Measurements from ENCODE around the gene STIM2.

STIM2 gene

GRCh38 chr4:26942871-26943270 is 82.2 kb downstream of the STIM2 start:
- no peaks in the 10 kb centered on the region for H3K36me3 ChIP-seq (ENCODE audit: insufficient read depth, low read length)
- H3K27ac ChIP-seq (ENCODE audit: low read depth, low read length) = no peak overlapping the region
- no peaks in the 10 kb centered on the region for H3K27me3 ChIP-seq (ENCODE audit: control insufficient read depth in 1 of 2, insufficient read depth in 2 of 2, low read length in 2 of 2)
- H3K4me3 ChIP-seq (ENCODE audit: low read depth in 1 of 2, low read length in 2 of 2) = no peak overlapping the region
- no peaks in the 10 kb centered on the region for H3K4me1 ChIP-seq (ENCODE audit: insufficient read depth, low read length)
- H3K9me3 ChIP-seq (ENCODE audit: low read length) = no peaks in the 10 kb centered on the region
- H3K9ac ChIP-seq (ENCODE audit: low read length) = no peak overlapping the region

GRCh38 chr4:26943391-26943790 is 82.8 kb downstream of the STIM2 start:
- H3K27me3 ChIP-seq (ENCODE audit: control insufficient read depth in 1 of 2, insufficient read depth in 2 of 2, low read length in 2 of 2) = no peaks in the 10 kb centered on the region
- no peaks in the 10 kb centered on the region for H3K4me1 ChIP-seq (ENCODE audit: insufficient read depth, low read length)
- H3K9ac ChIP-seq (ENCODE audit: low read length) = no peak overlapping the region
- H3K9me3 ChIP-seq (ENCODE audit: low read length) = no peaks in the 10 kb centered on the region
- no peak overlapping the region for H3K4me3 ChIP-seq (ENCODE audit: low read depth in 1 of 2, low read length in 2 of 2)
- no peak overlapping the region for H3K27ac ChIP-seq (ENCODE audit: low read depth, low read length)
- H3K36me3 ChIP-seq (ENCODE audit: insufficient read depth, low read length) = no peaks in the 10 kb centered on the region

- H3K4me1 ChIP-seq (ENCODE audit: insufficient read depth, low read length) = no peaks in the 10 kb centered on the region
- H3K27ac ChIP-seq (ENCODE audit: low read depth, low read length) = no peak overlapping the region
- H3K27me3 ChIP-seq (ENCODE audit: control insufficient read depth in 1 of 2, insufficient read depth in 2 of 2, low read length in 2 of 2) = no peaks in the 10 kb centered on the region
- no peak overlapping the region for H3K4me3 ChIP-seq (ENCODE audit: low read depth in 1 of 2, low read length in 2 of 2)
- no peaks in the 10 kb centered on the region for H3K9me3 ChIP-seq (ENCODE audit: low read length)
- H3K9ac ChIP-seq (ENCODE audit: low read length) = no peak overlapping the region
- no peaks in the 10 kb centered on the region for H3K36me3 ChIP-seq (ENCODE audit: insufficient read depth, low read length)
Measured at GRCh38 chr4:26945794-26946193, 85.2 kb downstream of the STIM2 start.

- H3K4me3 ChIP-seq (ENCODE audit: low read depth in 1 of 2, low read length in 2 of 2) = no peak overlapping the region
- no peak overlapping the region for H3K27ac ChIP-seq (ENCODE audit: low read depth, low read length)
- H3K4me1 ChIP-seq (ENCODE audit: insufficient read depth, low read length) = no peaks in the 10 kb centered on the region
- no peak overlapping the region for H3K9ac ChIP-seq (ENCODE audit: low read length)
- no peaks in the 10 kb centered on the region for H3K27me3 ChIP-seq (ENCODE audit: control insufficient read depth in 1 of 2, insufficient read depth in 2 of 2, low read length in 2 of 2)
- H3K36me3 ChIP-seq (ENCODE audit: insufficient read depth, low read length) = no peaks in the 10 kb centered on the region
- no peaks in the 10 kb centered on the region for H3K9me3 ChIP-seq (ENCODE audit: low read length)
Measured at GRCh38 chr4:26947318-26947717, 86.7 kb downstream of the STIM2 start.

GRCh38 chr4:26950446-26950845 is 89.8 kb downstream of the STIM2 start:
- Histone ChIP-seq H3K9me3 (ENCODE audit: low read length) (no peaks in the 10 kb centered on the region), H3K9ac (ENCODE audit: low read length) (no peak overlapping the region)

GRCh38 chr4:26952891-26953290 is 92.2 kb downstream of the STIM2 start:
- no peaks in the 10 kb centered on the region for H3K36me3 ChIP-seq (ENCODE audit: insufficient read depth, low read length)
- no peaks in the 10 kb centered on the region for H3K27me3 ChIP-seq (ENCODE audit: control insufficient read depth in 1 of 2, insufficient read depth in 2 of 2, low read length in 2 of 2)
- no peaks in the 10 kb centered on the region for H3K9me3 ChIP-seq (ENCODE audit: low read length)
- no peak overlapping the region for H3K9ac ChIP-seq (ENCODE audit: low read length)
- H3K27ac ChIP-seq (ENCODE audit: low read depth, low read length) = no peak overlapping the region
- no peaks in the 10 kb centered on the region for H3K4me1 ChIP-seq (ENCODE audit: insufficient read depth, low read length)
- no peak overlapping the region for H3K4me3 ChIP-seq (ENCODE audit: low read depth in 1 of 2, low read length in 2 of 2)

More at GRCh38 chr4:26950446-26950845, 89.8 kb downstream of the STIM2 start:
- no peak overlapping the region for H3K27ac ChIP-seq (ENCODE audit: low read depth, low read length)
- no peaks in the 10 kb centered on the region for H3K36me3 ChIP-seq (ENCODE audit: insufficient read depth, low read length)
- no peaks in the 10 kb centered on the region for H3K4me1 ChIP-seq (ENCODE audit: insufficient read depth, low read length)
- no peaks in the 10 kb centered on the region for H3K27me3 ChIP-seq (ENCODE audit: control insufficient read depth in 1 of 2, insufficient read depth in 2 of 2, low read length in 2 of 2)
- no peak overlapping the region for H3K4me3 ChIP-seq (ENCODE audit: low read depth in 1 of 2, low read length in 2 of 2)

- no peaks in the 10 kb centered on the region for H3K9me3 ChIP-seq (ENCODE audit: low read length)
- no peaks in the 10 kb centered on the region for H3K4me1 ChIP-seq (ENCODE audit: insufficient read depth, low read length)
- H3K9ac ChIP-seq (ENCODE audit: low read length) = no peak overlapping the region
- no peak overlapping the region for H3K27ac ChIP-seq (ENCODE audit: low read depth, low read length)
- H3K27me3 ChIP-seq (ENCODE audit: control insufficient read depth in 1 of 2, insufficient read depth in 2 of 2, low read length in 2 of 2) = no peaks in the 10 kb centered on the region
- no peak overlapping the region for H3K4me3 ChIP-seq (ENCODE audit: low read depth in 1 of 2, low read length in 2 of 2)
- no peaks in the 10 kb centered on the region for H3K36me3 ChIP-seq (ENCODE audit: insufficient read depth, low read length)
Measured at GRCh38 chr4:26953366-26953765, 92.7 kb downstream of the STIM2 start.

- Histone ChIP-seq H3K36me3 (ENCODE audit: insufficient read depth, low read length) (no peaks in the 10 kb centered on the region), H3K27ac (ENCODE audit: low read depth, low read length) (no peak overlapping the region), H3K9ac (ENCODE audit: low read length) (no peak overlapping the region), H3K9me3 (ENCODE audit: low read length) (no peaks in the 10 kb centered on the region), H3K4me1 (ENCODE audit: insufficient read depth, low read length) (no peaks in the 10 kb centered on the region), H3K4me3 (ENCODE audit: low read depth in 1 of 2, low read length in 2 of 2) (no peak overlapping the region), H3K27me3 (ENCODE audit: control insufficient read depth in 1 of 2, insufficient read depth in 2 of 2, low read length in 2 of 2) (no peaks in the 10 kb centered on the region)
Measured at GRCh38 chr4:26953770-26954423, 93.3 kb downstream of the STIM2 start.

GRCh38 chr4:26955241-26955640 is 94.6 kb downstream of the STIM2 start:
- Histone ChIP-seq H3K9ac (ENCODE audit: low read length) (no peak overlapping the region), H3K4me1 (ENCODE audit: insufficient read depth, low read length) (no peaks in the 10 kb centered on the region), H3K36me3 (ENCODE audit: insufficient read depth, low read length) (no peaks in the 10 kb centered on the region), H3K27ac (ENCODE audit: low read depth, low read length) (no peak overlapping the region), H3K4me3 (ENCODE audit: low read depth in 1 of 2, low read length in 2 of 2) (no peak overlapping the region), H3K9me3 (ENCODE audit: low read length) (no peaks in the 10 kb centered on the region), H3K27me3 (ENCODE audit: control insufficient read depth in 1 of 2, insufficient read depth in 2 of 2, low read length in 2 of 2) (no peaks in the 10 kb centered on the region)

- H3K9ac ChIP-seq (ENCODE audit: low read length) = no peak overlapping the region
- H3K27ac ChIP-seq (ENCODE audit: low read depth, low read length) = no peak overlapping the region
- H3K36me3 ChIP-seq (ENCODE audit: insufficient read depth, low read length) = no peaks in the 10 kb centered on the region
- no peaks in the 10 kb centered on the region for H3K4me1 ChIP-seq (ENCODE audit: insufficient read depth, low read length)
- H3K4me3 ChIP-seq (ENCODE audit: low read depth in 1 of 2, low read length in 2 of 2) = no peak overlapping the region
- H3K9me3 ChIP-seq (ENCODE audit: low read length) = no peaks in the 10 kb centered on the region
- H3K27me3 ChIP-seq (ENCODE audit: control insufficient read depth in 1 of 2, insufficient read depth in 2 of 2, low read length in 2 of 2) = no peaks in the 10 kb centered on the region
Measured at GRCh38 chr4:26958925-26959653, 98.4 kb downstream of the STIM2 start.

GRCh38 chr4:26959654-26960047 is 99.0 kb downstream of the STIM2 start:
- Histone ChIP-seq H3K27ac (ENCODE audit: low read depth, low read length) (no peak overlapping the region), H3K4me3 (ENCODE audit: low read depth in 1 of 2, low read length in 2 of 2) (no peak overlapping the region), H3K9ac (ENCODE audit: low read length) (no peak overlapping the region), H3K4me1 (ENCODE audit: insufficient read depth, low read length) (peaks cover 3% of the 10 kb centered on the region), H3K27me3 (ENCODE audit: control insufficient read depth in 1 of 2, insufficient read depth in 2 of 2, low read length in 2 of 2) (no peaks in the 10 kb centered on the region), H3K9me3 (ENCODE audit: low read length) (no peaks in the 10 kb centered on the region), H3K36me3 (ENCODE audit: insufficient read depth, low read length) (no peaks in the 10 kb centered on the region)

- H3K4me3 ChIP-seq (ENCODE audit: low read depth in 1 of 2, low read length in 2 of 2) = no peak overlapping the region
- peaks cover 4% of the 10 kb centered on the region for H3K4me1 ChIP-seq (ENCODE audit: insufficient read depth, low read length)
- no peak overlapping the region for H3K9ac ChIP-seq (ENCODE audit: low read length)
- no peaks in the 10 kb centered on the region for H3K9me3 ChIP-seq (ENCODE audit: low read length)
- H3K27me3 ChIP-seq (ENCODE audit: control insufficient read depth in 1 of 2, insufficient read depth in 2 of 2, low read length in 2 of 2) = no peaks in the 10 kb centered on the region
- H3K36me3 ChIP-seq (ENCODE audit: insufficient read depth, low read length) = no peaks in the 10 kb centered on the region
- no peak overlapping the region for H3K27ac ChIP-seq (ENCODE audit: low read depth, low read length)
Measured at GRCh38 chr4:26962720-26963119, 102.1 kb downstream of the STIM2 start.

All from muscle layer of colon (tissue), 2 donors.